Measurements from ENCODE around the gene FARP2.

DNA sequence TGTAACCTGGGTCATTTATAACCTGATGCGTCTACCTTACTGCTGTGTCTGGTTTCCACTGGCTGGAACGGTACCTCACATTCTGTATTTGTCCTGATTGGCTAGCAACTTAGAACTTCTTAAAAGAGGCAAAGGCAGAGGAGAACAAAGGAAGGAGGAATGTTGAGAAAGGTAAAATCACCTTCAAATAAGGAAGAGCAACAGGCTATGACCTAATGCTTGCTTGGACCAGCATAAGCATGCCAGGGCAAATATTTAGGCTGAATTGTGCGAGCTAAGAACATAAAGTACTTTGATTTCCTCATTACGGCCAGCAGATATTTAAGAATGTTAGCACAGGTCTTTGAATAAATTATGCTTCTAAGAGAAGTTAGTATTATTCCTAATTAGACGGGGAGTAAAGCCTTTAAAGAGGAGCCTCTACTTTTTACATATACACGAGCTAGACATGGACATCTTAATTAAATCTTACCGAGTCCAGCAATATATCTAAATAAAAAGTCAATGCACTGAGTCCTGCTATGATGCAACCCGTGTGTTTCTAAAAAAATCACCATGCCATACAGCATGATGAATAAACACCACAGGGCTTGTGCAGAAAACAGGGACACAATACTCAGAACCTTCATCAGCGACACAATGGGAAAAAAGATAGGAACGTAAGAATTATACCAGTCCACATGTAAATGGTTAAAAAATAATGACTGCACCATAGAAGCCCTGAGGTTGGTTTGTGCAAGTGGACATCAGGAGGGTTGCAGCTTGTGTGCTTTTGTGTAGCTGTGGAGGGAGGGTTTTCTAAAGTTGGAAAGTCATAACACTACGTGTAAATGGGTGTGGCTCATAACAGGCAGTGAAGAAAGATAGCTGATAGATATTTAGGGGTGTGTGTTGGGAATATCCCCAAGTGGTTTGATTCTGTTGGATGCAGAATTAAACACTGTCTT lies 26.1 kb upstream of the FARP2 start:
- TF ChIP-seq, protein P1, sequence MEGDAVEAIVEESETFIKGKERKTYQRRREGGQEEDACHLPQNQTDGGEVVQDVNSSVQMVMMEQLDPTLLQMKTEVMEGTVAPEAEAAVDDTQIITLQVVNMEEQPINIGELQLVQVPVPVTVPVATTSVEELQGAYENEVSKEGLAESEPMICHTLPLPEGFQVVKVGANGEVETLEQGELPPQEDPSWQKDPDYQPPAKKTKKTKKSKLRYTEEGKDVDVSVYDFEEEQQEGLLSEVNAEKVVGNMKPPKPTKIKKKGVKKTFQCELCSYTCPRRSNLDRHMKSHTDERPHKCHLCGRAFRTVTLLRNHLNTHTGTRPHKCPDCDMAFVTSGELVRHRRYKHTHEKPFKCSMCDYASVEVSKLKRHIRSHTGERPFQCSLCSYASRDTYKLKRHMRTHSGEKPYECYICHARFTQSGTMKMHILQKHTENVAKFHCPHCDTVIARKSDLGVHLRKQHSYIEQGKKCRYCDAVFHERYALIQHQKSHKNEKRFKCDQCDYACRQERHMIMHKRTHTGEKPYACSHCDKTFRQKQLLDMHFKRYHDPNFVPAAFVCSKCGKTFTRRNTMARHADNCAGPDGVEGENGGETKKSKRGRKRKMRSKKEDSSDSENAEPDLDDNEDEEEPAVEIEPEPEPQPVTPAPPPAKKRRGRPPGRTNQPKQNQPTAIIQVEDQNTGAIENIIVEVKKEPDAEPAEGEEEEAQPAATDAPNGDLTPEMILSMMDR (conservative IDR thresholded peaks at IDR 0.05; ENCODE audit: low read length): no peak
- TF ChIP-seq EZH2phosphoT487 (IDR thresholded peaks at IDR 0.05; ENCODE audit: borderline replicate concordance): no peak

Measured in Loucy (cell line).